GM23338 (cell line): ENCODE results near the gene MMP27. TPM values are rescaled to one million over a fixed set of nuclear protein-coding genes. Genes with fewer than 3 reads are reported as not detected.

Experiments used
- ATAC-seq: fragments of 200-7000 bp; cut with Tn5 transposase; 3 replicates; pipeline ENCODE4 v1.9.1; 2020
- DNase-seq: peaks from one replicate; pipeline ENCODE4 v3.0.0-alpha.2; 2015; ENCODE audit warnings: low spot score
- H2AFZ ChIP-seq: fragments of 200-600 bp; sonication (generic); 2 replicates; pipeline ENCODE4 v1.8.0; 2016; ENCODE audit warnings: antibody characterized with exemption, mild to moderate bottlenecking, moderate library complexity
- H3F3A ChIP-seq: fragments of 200-600 bp; sonication (generic); replicated peaks from 2 replicates; pipeline ENCODE4 v1.8.0; 2017; ENCODE audit warnings: antibody characterized with exemption, mixed run types, low read depth
- H3K27ac ChIP-seq: fragments of 200-600 bp; sonication (generic); 2 replicates; pipeline ENCODE4 v1.6.1; 2016; ENCODE audit warnings: low read depth
- H3K27me3 ChIP-seq: fragments of 200-600 bp; sonication (generic); 2 replicates; pipeline ENCODE4 v1.8.0; 2016; ENCODE audit warnings: mild to moderate bottlenecking, mixed run types, moderate library complexity; ENCODE audit not compliant: insufficient read depth
- H3K36me3 ChIP-seq: fragments of 200-600 bp; sonication (generic); 2 replicates; pipeline ENCODE4 v1.8.0; 2016; ENCODE audit warnings: mild to moderate bottlenecking; ENCODE audit not compliant: insufficient read depth
- H3K4me1 ChIP-seq: fragments of 200-600 bp; sonication (generic); 2 replicates; pipeline ENCODE4 v1.8.0; 2016; ENCODE audit warnings: mild to moderate bottlenecking, moderate library complexity; ENCODE audit not compliant: insufficient read depth
- H3K4me2 ChIP-seq: fragments of 200-600 bp; sonication (generic); 2 replicates; pipeline ENCODE4 v1.7.1; 2017; ENCODE audit warnings: mixed run types
- H3K4me3 ChIP-seq: fragments of 200-600 bp; sonication (generic); 2 replicates; pipeline ENCODE4 v1.6.1; 2016; ENCODE audit warnings: mixed run types
- H3K79me2 ChIP-seq: fragments of 200-600 bp; sonication (generic); replicated peaks from 2 replicates; pipeline ENCODE4 v1.8.0; 2017; ENCODE audit warnings: mild to moderate bottlenecking; ENCODE audit not compliant: insufficient read depth
- H3K9me2 ChIP-seq: fragments of 200-600 bp; sonication (generic); 2 replicates; pipeline ENCODE4 v1.8.0; 2017; ENCODE audit not compliant: insufficient read depth
- H4K20me1 ChIP-seq: fragments of 200-600 bp; sonication (generic); replicated peaks from 2 replicates; pipeline ENCODE4 v1.8.0; 2017; ENCODE audit warnings: mild to moderate bottlenecking; ENCODE audit not compliant: insufficient read depth
- H3K27ac Mint-ChIP-seq: 2 replicates; pipeline ENCODE4 v1.8.0; 2020; ENCODE audit warnings: inconsistent platforms, mild to moderate bottlenecking, moderate library complexity, mixed read lengths
- H3K27me3 Mint-ChIP-seq: 3 replicates; pipeline ENCODE4 v1.8.0; 2022; ENCODE audit warnings: low read depth, mild to moderate bottlenecking, moderate library complexity, mixed read lengths, inconsistent platforms; ENCODE audit not compliant: insufficient read depth, poor library complexity
- H3K36me3 Mint-ChIP-seq: 3 replicates; pipeline ENCODE4 v1.8.0; 2021; ENCODE audit warnings: low read depth, mild to moderate bottlenecking, inconsistent platforms, moderate library complexity, mixed read lengths
- H3K4me1 Mint-ChIP-seq: 3 replicates; pipeline ENCODE4 v1.8.0; 2020; ENCODE audit warnings: mild to moderate bottlenecking, inconsistent platforms, mixed read lengths
- H3K4me3 Mint-ChIP-seq: 3 replicates; pipeline ENCODE4 v1.8.0; 2021; ENCODE audit warnings: moderate library complexity, mild to moderate bottlenecking, inconsistent platforms, mixed read lengths
- H3K9me3 Mint-ChIP-seq: 3 replicates; pipeline ENCODE4 v1.8.0; 2020; ENCODE audit warnings: moderate library complexity, mild to moderate bottlenecking, inconsistent platforms, mixed read lengths
- CREB1 ChIP-seq: fragments of 250-450 bp; sonication (Bioruptor Pico); IDR thresholded peaks from 2 replicates; pipeline ENCODE4 v1.5.0; 2020; ENCODE audit warnings: low read depth, mild to moderate bottlenecking, moderate library complexity
- EZH2phosphoT487 ChIP-seq: fragments of 200-600 bp; sonication (generic); IDR thresholded peaks from one replicate; pipeline ENCODE4 v1.8.1; 2018; ENCODE audit warnings: antibody characterized with exemption; ENCODE audit not compliant: unreplicated experiment
- POLR2AphosphoS5 ChIP-seq: IDR thresholded peaks from 2 replicates; pipeline ENCODE4 v1.6.1; 2016; ENCODE audit warnings: antibody characterized with exemption, low read depth
- ZNF114 ChIP-seq: fragments of 250-450 bp; sonication (Bioruptor Pico); IDR thresholded peaks from 2 replicates; pipeline ENCODE4 v1.5.0; 2020; ENCODE audit warnings: mild to moderate bottlenecking, moderate library complexity
- ZNF331 ChIP-seq: fragments of 250-450 bp; sonication (Bioruptor Pico); IDR thresholded peaks from 2 replicates; pipeline ENCODE4 v1.5.0; 2020; ENCODE audit warnings: low read depth, mild to moderate bottlenecking, moderate library complexity
- polyA plus RNA-seq: library from polyadenylated mRNA; unstranded; fragments of >200 nt; fragmentation: Nextera tagmentation; extraction: Ambion mirVana; gene quantifications from 2 replicates; pipeline ENCODE4 v1.2.1, GENCODE V29; 2016
- total RNA-seq: library from RNA; depleted of rRNA; stranded (reverse); fragments of >200 nt; shearing (Covaris generic); gene quantifications from 2 replicates; pipeline ENCODE4 v1.2.3, GENCODE V29; 2014
- TF ChIP-seq, protein P1 (sequence below): IDR thresholded peaks from one replicate; pipeline ENCODE4 v1.6.1; 2018; ENCODE audit warnings: antibody characterized with exemption; ENCODE audit not compliant: unreplicated experiment
- TF ChIP-seq, protein P2 (sequence below): IDR thresholded peaks from 2 replicates; pipeline ENCODE4 v1.6.1; 2016; ENCODE audit warnings: antibody characterized with exemption
- TF ChIP-seq, protein P3 (sequence below), 2 experiments: fragments of 200-600 bp in 1 of 2; sonication (generic) in 1 of 2; conservative IDR thresholded peaks; 2 replicates each; pipeline versions ENCODE4 v1.5.1 to v1.6.1; 2016 to 2017; ENCODE audit warnings: antibody characterized with exemption in 2 of 2, low read depth in 2 of 2, mild to moderate bottlenecking in 2 of 2, moderate library complexity in 1 of 2

Gene MMP27
- total and polyA plus RNA-seq, 2 experiments from 2014 or later = not detected

DNA sequence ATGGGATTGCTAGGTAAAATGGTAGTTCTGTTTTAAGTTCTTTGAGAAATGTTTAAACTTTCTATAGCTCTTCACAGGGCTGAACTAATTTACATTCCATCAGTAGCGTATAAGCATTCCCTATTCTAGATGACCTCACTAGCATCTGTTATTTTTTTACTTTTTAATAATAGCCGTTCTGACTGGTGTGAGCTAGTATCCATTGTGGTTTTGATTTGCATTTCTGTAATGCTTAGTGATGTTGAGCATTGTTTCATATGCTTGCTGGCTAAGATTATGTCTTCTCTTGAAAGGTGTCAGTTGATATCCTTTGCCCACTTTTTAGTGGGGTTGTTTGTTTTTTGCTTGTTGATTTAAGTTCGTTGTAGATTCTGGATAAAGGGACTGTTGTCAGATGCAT, 35.9 kb downstream of the MMP27 start (continued):
- TF ChIP-seq, protein P1, sequence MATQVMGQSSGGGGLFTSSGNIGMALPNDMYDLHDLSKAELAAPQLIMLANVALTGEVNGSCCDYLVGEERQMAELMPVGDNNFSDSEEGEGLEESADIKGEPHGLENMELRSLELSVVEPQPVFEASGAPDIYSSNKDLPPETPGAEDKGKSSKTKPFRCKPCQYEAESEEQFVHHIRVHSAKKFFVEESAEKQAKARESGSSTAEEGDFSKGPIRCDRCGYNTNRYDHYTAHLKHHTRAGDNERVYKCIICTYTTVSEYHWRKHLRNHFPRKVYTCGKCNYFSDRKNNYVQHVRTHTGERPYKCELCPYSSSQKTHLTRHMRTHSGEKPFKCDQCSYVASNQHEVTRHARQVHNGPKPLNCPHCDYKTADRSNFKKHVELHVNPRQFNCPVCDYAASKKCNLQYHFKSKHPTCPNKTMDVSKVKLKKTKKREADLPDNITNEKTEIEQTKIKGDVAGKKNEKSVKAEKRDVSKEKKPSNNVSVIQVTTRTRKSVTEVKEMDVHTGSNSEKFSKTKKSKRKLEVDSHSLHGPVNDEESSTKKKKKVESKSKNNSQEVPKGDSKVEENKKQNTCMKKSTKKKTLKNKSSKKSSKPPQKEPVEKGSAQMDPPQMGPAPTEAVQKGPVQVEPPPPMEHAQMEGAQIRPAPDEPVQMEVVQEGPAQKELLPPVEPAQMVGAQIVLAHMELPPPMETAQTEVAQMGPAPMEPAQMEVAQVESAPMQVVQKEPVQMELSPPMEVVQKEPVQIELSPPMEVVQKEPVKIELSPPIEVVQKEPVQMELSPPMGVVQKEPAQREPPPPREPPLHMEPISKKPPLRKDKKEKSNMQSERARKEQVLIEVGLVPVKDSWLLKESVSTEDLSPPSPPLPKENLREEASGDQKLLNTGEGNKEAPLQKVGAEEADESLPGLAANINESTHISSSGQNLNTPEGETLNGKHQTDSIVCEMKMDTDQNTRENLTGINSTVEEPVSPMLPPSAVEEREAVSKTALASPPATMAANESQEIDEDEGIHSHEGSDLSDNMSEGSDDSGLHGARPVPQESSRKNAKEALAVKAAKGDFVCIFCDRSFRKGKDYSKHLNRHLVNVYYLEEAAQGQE = no peak
- no peak for TF ChIP-seq CREB1 (CRISPR knock-in tag)
- TF ChIP-seq, protein P2, sequence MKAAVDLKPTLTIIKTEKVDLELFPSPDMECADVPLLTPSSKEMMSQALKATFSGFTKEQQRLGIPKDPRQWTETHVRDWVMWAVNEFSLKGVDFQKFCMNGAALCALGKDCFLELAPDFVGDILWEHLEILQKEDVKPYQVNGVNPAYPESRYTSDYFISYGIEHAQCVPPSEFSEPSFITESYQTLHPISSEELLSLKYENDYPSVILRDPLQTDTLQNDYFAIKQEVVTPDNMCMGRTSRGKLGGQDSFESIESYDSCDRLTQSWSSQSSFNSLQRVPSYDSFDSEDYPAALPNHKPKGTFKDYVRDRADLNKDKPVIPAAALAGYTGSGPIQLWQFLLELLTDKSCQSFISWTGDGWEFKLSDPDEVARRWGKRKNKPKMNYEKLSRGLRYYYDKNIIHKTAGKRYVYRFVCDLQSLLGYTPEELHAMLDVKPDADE = no peak
- TF ChIP-seq ZNF114 (CRISPR knock-in tag) = no peak
- no peak for TF ChIP-seq EZH2phosphoT487
- TF ChIP-seq ZNF331 (CRISPR knock-in tag) = no peak
- no peak for TF ChIP-seq POLR2AphosphoS5

DNA sequence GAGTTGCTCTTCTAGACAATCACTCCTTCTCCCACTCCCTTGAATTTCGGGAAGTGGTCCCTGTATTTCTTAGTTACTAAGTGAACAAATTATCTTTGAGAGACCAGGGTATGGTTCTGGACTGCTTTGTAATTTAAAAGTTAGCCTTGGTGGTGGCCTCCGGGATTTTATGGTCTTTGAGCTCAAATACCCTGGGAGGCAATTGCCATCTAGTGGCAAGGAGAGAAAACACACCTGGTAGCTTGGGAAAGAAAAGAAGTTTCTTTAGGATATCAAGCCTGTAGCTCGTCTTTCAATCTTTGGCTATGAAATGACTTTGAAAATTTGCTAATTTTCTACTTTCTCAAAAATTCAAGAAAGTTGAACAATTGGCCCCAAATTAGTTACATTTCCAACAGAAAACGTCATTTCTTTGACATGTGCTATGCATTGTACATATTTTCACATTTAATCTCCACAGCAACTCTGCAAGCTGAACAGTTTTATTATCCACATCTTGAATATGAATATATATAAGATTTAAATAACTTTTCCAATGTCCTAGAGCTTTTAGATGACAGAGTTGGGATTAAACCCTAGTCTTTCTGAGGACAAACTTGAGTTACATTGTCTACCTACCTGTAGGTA, 39.1 kb downstream of the MMP27 start:
- Histone ChIP-seq H3K4me3 (no peak overlapping the region), H3K27ac (no peak overlapping the region), H2AFZ (peak overlapping the region; percentile 0; the same call in 1 of the 2 replicates), H3K4me1 (no peaks in the 10 kb centered on the region), H3F3A (no peaks in the 10 kb centered on the region), H3K9me2 (no peaks in the 10 kb centered on the region), H3K27me3 (no peaks in the 10 kb centered on the region), H3K4me2 (no peak overlapping the region), H3K36me3 (no peaks in the 10 kb centered on the region), H4K20me1 (no peaks in the 10 kb centered on the region), H3K79me2 (no peaks in the 10 kb centered on the region)
- Mint-ChIP-seq H3K27me3 (peaks cover 2% of the 10 kb centered on the region), H3K9me3 (no peaks in the 10 kb centered on the region), H3K4me3 (no peak overlapping the region), H3K4me1 (peaks cover 3% of the 10 kb centered on the region; the same call in 1 of the 3 replicates), H3K27ac (no peak overlapping the region), H3K36me3 (no peaks in the 10 kb centered on the region)
- TF ChIP-seq, protein P3, sequence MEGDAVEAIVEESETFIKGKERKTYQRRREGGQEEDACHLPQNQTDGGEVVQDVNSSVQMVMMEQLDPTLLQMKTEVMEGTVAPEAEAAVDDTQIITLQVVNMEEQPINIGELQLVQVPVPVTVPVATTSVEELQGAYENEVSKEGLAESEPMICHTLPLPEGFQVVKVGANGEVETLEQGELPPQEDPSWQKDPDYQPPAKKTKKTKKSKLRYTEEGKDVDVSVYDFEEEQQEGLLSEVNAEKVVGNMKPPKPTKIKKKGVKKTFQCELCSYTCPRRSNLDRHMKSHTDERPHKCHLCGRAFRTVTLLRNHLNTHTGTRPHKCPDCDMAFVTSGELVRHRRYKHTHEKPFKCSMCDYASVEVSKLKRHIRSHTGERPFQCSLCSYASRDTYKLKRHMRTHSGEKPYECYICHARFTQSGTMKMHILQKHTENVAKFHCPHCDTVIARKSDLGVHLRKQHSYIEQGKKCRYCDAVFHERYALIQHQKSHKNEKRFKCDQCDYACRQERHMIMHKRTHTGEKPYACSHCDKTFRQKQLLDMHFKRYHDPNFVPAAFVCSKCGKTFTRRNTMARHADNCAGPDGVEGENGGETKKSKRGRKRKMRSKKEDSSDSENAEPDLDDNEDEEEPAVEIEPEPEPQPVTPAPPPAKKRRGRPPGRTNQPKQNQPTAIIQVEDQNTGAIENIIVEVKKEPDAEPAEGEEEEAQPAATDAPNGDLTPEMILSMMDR (conservative IDR thresholded peaks at IDR 0.05; ENCODE audit: low read depth in 2 of 2) = peak; percentile 85 to 91
- TF ChIP-seq, protein P2 = no peak
- DNase-seq = peak; percentile 74
- peak; percentile 76 for ATAC-seq
